Tibial nerve (tissue), 4 donors: ENCODE measurements around the gene ASIP. TPM values are rescaled to one million over a fixed set of nuclear protein-coding genes. Genes with fewer than 3 reads are reported as not detected.
"Not testable (repeated sequence)": the region's sequence is repeated elsewhere in the genome, so short reads cannot be mapped to it uniquely, and the experiment has no call there.

ENCODE experiments used
- DNase-seq, 2 donors: peaks; one replicate each; pipeline ENCODE4 v3.0.0-alpha.2; 2019; ENCODE audit warnings: low spot score in 2 of 2
- H3K27ac ChIP-seq, 4 donors: fragments of 200-600 bp; sonication (generic) in 3 of 4; one replicate each; pipeline ENCODE4 v1.5.1; 2017 to 2019; ENCODE audit warnings: mild to moderate bottlenecking in 1 of 4
- H3K27me3 ChIP-seq, 2 donors: fragments of 200-600 bp; sonication (generic) in 1 of 2; one replicate each; pipeline versions ENCODE4 v1.5.1 to v1.6.0; 2017 to 2019
- H3K36me3 ChIP-seq, 3 donors: fragments of 200-600 bp; sonication (generic); one replicate each; pipeline ENCODE4 v1.5.1; 2018 to 2019
- H3K4me1 ChIP-seq, 4 donors: fragments of 200-600 bp; sonication (generic) in 3 of 4; one replicate each; pipeline ENCODE4 v1.5.1; 2017 to 2019
- H3K4me3 ChIP-seq, 4 donors: fragments of 200-600 bp; sonication (generic) in 3 of 4; one replicate each; pipeline ENCODE4 v1.5.1; 2017 to 2019; ENCODE audit warnings: mild to moderate bottlenecking in 1 of 4, moderate library complexity in 1 of 4
- H3K9me3 ChIP-seq, 4 donors: fragments of 200-600 bp; sonication (generic) in 3 of 4; one replicate each; pipeline ENCODE4 v1.5.1; 2017 to 2019
- EP300 ChIP-seq, 2 donors: sonication (generic); formaldehyde crosslinking; IDR thresholded peaks; one replicate each; pipeline ENCODE4 v1.6.1; 2017; ENCODE audit warnings: antibody characterized with exemption in 2 of 2, mild to moderate bottlenecking in 1 of 2
- POLR2A ChIP-seq, 2 donors: fragments of 450-650 bp; IDR thresholded peaks; one replicate each; pipeline ENCODE4 v1.6.1; 2017; ENCODE audit warnings: antibody characterized with exemption in 2 of 2, mild to moderate bottlenecking in 2 of 2, moderate library complexity in 2 of 2
- WGBS, 2 donors: methylation state at CpG; one replicate each; pipeline ENCODE4 v1.1.5; 2018; 5-methylcytosine and 5-hydroxymethylcytosine counted together
- total RNA-seq, 4 donors: library from RNA; depleted of rRNA; stranded (reverse); fragments of >200 nt; gene quantifications; one replicate each; pipeline ENCODE4 v1.1.0, GENCODE V29; 2016
- TF ChIP-seq, protein P1 (sequence below), 5 experiments: fragments of 200-600 bp in 3 of 5; fragments of 450-650 bp in 2 of 5; sonication (generic) in 3 of 5; IDR thresholded peaks; one replicate each; pipeline ENCODE4 v1.5.1; 2016 to 2019; ENCODE audit warnings: antibody characterized with exemption in 5 of 5, mild to moderate bottlenecking in 3 of 5, moderate library complexity in 2 of 5

The ASIP gene
- total RNA-seq, 4 donors from 2014 or later, result 1.4 to 10.5 (median 3.3) TPM; not detected in 1

DNA sequence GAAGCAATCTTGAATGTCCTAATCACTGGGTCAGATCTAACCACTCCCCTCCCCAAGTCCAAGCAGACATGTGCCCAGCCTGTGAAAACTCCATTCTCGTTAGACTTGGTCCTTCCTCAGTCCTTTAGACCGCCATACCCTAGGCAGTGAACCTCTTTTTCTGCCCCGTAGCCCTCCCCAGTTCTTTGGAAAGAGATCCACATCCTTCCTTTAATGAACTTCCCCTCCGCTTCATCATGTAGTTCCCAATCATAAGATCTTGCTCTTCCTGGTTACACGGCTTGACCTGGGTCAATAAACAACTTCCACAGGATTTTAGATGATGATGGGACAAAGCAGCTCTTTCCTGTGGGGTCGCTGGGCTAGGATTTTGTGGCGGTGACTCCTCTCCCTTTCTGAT lies 52.4 kb downstream of the ASIP start:
- H3K36me3 ChIP-seq, result peaks cover 0 to 69% (median 5%) of the 10 kb centered on the region in 3 donors
- no peak for DNase-seq
- H3K9me3 ChIP-seq, result no peaks in the 10 kb centered on the region
- H3K27me3 ChIP-seq, result no peaks in the 10 kb centered on the region
- no peaks in the 10 kb centered on the region for H3K4me1 ChIP-seq
- TF ChIP-seq POLR2A (IDR thresholded peaks at IDR 0.05) (no peak), EP300 (IDR thresholded peaks at IDR 0.05) (no peak)
- TF ChIP-seq, protein P1, sequence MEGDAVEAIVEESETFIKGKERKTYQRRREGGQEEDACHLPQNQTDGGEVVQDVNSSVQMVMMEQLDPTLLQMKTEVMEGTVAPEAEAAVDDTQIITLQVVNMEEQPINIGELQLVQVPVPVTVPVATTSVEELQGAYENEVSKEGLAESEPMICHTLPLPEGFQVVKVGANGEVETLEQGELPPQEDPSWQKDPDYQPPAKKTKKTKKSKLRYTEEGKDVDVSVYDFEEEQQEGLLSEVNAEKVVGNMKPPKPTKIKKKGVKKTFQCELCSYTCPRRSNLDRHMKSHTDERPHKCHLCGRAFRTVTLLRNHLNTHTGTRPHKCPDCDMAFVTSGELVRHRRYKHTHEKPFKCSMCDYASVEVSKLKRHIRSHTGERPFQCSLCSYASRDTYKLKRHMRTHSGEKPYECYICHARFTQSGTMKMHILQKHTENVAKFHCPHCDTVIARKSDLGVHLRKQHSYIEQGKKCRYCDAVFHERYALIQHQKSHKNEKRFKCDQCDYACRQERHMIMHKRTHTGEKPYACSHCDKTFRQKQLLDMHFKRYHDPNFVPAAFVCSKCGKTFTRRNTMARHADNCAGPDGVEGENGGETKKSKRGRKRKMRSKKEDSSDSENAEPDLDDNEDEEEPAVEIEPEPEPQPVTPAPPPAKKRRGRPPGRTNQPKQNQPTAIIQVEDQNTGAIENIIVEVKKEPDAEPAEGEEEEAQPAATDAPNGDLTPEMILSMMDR (IDR thresholded peaks at IDR 0.05), result no peak
- no peak overlapping the region for H3K27ac ChIP-seq
- H3K4me3 ChIP-seq, result no peak overlapping the region
- 82% methylated on average over 7 of the region's 7 CpGs for WGBS, 2 donors

DNA sequence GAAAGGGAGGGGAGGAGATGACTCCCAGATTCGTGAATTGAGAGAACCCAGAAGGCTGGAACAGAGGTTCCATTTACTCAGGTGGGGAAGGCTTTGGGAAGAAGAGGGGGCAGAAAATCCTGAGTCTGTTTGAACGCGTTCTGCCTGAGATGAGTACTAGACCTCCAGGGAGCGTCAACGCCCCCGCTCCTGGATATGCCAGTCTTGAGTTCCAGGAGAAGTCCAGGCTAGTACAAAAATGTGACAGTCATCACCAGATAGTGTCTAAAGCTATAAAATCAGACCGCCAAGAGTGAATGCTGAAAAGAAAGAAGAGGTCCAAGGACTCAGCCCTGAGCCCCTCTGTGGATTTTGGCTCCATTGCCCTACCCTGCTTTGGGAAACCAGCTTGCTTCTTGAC lies 53.3 kb downstream of the ASIP start:
- WGBS, 2 donors, result 87 to 88% methylated on average over 7 of the region's 7 CpGs
- Histone ChIP-seq H3K36me3 (peaks cover 0 to 60% (median 5%) of the 10 kb centered on the region in 3 donors), H3K4me3 (no peak overlapping the region), H3K4me1 (no peaks in the 10 kb centered on the region), H3K27ac (no peak overlapping the region), H3K27me3 (no peaks in the 10 kb centered on the region), H3K9me3 (no peaks in the 10 kb centered on the region)
- TF ChIP-seq POLR2A (IDR thresholded peaks at IDR 0.05) (no peak), EP300 (IDR thresholded peaks at IDR 0.05) (no peak)
- TF ChIP-seq, protein P1 (IDR thresholded peaks at IDR 0.05), result no peak
- DNase-seq, result no peak

DNA sequence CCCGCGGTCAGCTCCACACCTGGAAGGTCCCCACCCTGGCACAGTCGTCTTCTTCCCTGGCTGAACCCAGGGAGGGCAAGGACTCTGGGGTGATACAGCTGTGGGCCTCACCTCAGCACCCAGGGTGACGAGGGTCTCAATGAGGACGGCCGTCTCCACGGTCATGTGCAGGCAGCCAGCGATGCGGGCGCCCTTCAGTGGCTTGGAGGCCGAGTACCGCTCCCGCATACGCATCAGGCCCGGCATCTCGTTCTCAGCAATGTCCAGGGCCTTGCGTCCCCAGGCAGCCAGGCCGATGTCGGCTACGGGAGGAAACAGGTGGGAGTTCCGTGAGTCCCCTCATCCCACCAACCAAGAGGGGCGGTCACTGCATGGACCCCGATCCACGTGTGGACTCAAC lies 54.1 kb downstream of the ASIP start:
- TF ChIP-seq, protein P1 (IDR thresholded peaks at IDR 0.05), result no peak
- TF ChIP-seq POLR2A (IDR thresholded peaks at IDR 0.05) (no peak), EP300 (IDR thresholded peaks at IDR 0.05) (no peak)
- no peak for DNase-seq
- Histone ChIP-seq H3K36me3 (peaks cover 0 to 52% (median 5%) of the 10 kb centered on the region in 3 donors), H3K4me1 (peaks cover 0 to 3% (median 0%) of the 10 kb centered on the region in 4 donors), H3K4me3 (no peak overlapping the region), H3K27me3 (no peaks in the 10 kb centered on the region), H3K27ac (no peak overlapping the region), H3K9me3 (no peaks in the 10 kb centered on the region)
- 93% methylated on average over 23 to 24 of the region's 24 CpGs for WGBS, 2 donors

DNA sequence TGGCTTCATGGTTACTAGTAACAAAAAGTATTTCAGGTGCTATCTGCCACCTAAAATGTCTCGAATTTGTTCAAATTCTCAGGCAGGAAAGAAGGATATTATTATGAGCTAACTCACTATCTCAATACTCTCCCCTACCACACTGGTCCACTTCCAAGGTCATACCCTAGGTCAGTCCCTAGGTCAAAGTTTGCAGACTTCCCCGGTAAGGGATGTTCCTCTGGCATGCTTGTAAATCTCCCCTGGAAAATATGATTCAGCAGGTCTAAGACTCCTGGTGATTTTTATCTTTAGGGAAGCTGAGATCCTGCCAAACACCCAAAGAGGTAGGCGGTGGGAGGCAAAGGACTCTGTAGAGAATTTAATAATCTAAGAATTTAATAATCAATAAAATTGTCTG lies 55.2 kb downstream of the ASIP start:
- Histone ChIP-seq H3K36me3 (peaks cover 0 to 41% (median 5%) of the 10 kb centered on the region in 3 donors), H3K27ac (no peak overlapping the region), H3K4me1 (peaks cover 0 to 15% (median 5%) of the 10 kb centered on the region in 4 donors), H3K4me3 (no peak overlapping the region), H3K9me3 (no peaks in the 10 kb centered on the region), H3K27me3 (no peaks in the 10 kb centered on the region)
- no peak for DNase-seq
- WGBS, 2 donors, result 71 to 73% methylated on average over 3 of the region's 3 CpGs
- TF ChIP-seq, protein P1 (IDR thresholded peaks at IDR 0.05), result no peak
- TF ChIP-seq EP300 (IDR thresholded peaks at IDR 0.05), result no peak
- TF ChIP-seq POLR2A (IDR thresholded peaks at IDR 0.05), result no peak

DNA sequence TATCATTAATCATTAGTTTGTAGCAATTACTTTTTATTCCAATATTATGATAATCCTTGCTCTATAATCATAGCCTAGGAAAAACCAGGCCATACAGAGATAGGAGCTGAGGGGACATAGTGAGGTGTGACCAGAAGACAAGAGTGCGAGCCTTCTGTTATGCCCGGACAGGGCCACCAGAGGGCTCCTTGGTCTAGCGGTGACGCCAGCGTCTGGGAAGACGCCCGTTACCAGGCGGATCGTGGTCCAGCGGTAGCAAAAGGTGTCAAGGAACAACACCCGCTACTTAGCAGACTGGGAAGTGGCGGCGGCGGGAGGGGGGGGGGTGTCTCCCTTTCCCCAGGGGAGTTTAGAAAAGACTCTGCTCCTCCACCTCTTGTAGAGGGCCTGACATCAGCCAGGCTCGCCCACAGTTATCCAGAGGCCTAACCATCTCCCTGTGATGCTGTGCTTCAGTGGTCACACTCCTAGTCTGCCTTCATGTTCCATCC lies 57.1 kb downstream of the ASIP start:
- not testable (repeated sequence) for H3K4me3 ChIP-seq, H3K27me3 ChIP-seq, H3K27ac ChIP-seq, DNase-seq, H3K9me3 ChIP-seq
- Histone ChIP-seq H3K36me3 (peaks cover 0 to 22% (median 1%) of the 10 kb centered on the region in 3 donors), H3K4me1 (peaks cover 0 to 27% (median 7%) of the 10 kb centered on the region in 4 donors)
- 46 to 78% methylated on average over 3 to 11 of the region's 15 CpGs for WGBS, 2 donors
- TF ChIP-seq, protein P1 (IDR thresholded peaks at IDR 0.05), result peak in 3 of 5 experiments; percentile 16 to 42 (median 17)
